ENCODE measurements around the gene HELQ. TPM values are rescaled to one million over a fixed set of nuclear protein-coding genes. Genes with fewer than 3 reads are reported as not detected.

Gene HELQ
- total and polyA plus RNA-seq, 9 of the 15 experiments (the other 6 are each of a cell fraction or from before 2014, with no cell fraction given) = 3.5 to 15.2 (median 11.9) TPM

DNA sequence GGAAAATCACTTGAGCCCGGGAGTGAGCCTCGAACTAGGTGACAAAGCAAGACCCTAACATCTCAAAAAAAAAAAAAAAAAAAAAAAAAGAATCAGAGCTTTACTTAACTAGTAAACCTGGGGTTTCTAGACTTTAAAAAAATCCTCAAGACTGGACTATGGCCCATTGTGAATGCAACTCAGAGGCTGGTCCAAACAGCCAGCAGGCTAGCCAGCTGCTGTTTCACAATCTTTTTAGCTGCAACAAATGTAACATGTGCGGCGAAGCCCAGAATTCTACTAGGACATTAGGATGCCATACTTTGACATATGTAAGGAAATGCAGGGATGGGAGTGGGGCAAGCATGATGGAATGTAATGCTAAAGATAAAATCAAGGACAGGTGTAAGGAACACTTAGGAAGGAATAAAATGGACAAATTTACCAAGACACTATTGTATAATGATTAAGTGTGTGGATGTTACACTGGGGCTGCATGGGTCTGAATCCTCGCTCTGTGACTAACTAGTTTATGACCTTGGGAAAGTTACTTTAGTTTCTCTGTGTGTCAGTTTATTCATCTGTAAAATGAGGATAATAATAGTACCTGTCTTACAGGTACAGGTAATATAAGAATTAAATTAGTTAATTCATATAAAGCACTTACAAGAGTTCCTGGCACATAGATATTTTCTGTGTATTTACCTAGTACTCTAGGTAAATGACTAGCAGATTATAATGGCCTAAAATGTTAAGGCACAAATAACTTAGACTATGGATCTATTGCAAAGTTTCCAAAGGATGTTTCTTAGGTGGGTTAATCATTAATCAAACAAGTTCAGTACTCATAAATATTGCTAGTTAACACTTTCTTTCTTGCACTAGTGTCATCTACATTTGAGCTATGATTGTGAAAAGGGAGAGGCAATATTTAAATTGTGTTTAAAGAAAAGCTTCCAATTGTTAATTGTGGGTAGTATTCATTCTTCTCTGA is 49.5 kb downstream of the HELQ start (continued):
- TF ChIP-seq, protein P1, sequence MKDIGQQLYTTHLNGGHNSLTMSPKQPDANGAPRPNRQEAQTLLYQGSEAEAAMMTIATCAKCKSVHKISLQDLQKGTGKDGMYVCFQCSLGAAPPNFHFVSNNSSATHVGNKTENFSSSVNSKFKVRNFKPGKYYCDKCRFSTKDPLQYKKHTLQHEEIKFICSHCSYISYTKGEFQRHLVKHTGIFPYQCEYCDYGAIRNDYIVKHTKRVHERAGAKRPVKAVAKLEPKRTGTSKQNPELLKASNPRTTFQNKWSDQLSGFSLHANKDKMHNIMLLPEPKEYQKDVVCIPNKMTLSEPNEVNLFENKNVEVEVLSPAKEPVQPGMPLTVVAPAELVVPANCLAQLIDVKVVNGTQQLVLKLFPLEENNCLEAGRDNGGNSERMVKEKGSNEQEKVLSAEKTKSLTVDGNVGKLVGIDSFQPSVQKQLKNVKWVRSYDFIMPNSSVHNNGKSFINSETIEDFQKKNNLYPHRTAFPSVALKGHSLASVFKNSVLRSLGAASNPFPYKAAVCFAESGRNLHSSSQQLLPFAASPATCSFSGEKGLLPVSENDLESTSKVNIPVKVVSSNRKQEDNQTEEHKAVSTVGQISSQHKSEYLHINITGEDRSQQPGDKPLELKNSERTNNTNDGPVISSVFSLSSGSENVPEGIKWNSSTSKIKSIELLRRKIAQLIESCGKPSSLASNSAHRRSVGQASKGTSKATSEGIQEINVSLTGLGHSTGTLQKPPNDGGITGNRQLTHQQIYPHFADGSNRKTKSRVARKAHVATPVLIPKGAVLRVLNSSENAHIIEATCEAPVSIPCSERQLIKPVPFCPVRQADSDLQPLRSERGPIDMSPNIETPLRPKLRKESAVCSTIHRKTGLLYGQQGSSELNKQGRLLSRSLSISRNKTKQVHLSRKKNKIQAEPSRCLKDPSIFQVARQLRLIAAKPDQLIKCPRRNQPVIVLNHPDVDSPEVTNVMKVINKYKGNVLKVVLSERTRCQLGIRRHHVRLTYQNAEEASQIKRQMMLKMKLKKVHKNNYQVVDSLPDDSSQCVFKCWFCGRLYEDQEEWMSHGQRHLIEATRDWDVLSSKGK (CRISPR knock-in tag; IDR thresholded peaks at IDR 0.05) = no peak
- TF ChIP-seq, protein P2, sequence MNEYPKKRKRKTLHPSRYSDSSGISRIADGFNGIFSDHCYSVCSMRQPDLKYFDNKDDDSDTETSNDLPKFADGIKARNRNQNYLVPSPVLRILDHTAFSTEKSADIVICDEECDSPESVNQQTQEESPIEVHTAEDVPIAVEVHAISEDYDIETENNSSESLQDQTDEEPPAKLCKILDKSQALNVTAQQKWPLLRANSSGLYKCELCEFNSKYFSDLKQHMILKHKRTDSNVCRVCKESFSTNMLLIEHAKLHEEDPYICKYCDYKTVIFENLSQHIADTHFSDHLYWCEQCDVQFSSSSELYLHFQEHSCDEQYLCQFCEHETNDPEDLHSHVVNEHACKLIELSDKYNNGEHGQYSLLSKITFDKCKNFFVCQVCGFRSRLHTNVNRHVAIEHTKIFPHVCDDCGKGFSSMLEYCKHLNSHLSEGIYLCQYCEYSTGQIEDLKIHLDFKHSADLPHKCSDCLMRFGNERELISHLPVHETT (CRISPR knock-in tag; conservative IDR thresholded peaks at IDR 0.05 in 1 of 2, IDR thresholded peaks at IDR 0.05 in 1 of 2) = no peak
- TF ChIP-seq PHF8 (IDR thresholded peaks at IDR 0.05; ENCODE audit: borderline replicate concordance, low read length) = no peak
- no peak for TF ChIP-seq RFX1 (IDR thresholded peaks at IDR 0.05)
- TF ChIP-seq, protein P3, sequence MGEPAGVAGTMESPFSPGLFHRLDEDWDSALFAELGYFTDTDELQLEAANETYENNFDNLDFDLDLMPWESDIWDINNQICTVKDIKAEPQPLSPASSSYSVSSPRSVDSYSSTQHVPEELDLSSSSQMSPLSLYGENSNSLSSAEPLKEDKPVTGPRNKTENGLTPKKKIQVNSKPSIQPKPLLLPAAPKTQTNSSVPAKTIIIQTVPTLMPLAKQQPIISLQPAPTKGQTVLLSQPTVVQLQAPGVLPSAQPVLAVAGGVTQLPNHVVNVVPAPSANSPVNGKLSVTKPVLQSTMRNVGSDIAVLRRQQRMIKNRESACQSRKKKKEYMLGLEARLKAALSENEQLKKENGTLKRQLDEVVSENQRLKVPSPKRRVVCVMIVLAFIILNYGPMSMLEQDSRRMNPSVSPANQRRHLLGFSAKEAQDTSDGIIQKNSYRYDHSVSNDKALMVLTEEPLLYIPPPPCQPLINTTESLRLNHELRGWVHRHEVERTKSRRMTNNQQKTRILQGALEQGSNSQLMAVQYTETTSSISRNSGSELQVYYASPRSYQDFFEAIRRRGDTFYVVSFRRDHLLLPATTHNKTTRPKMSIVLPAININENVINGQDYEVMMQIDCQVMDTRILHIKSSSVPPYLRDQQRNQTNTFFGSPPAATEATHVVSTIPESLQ (CRISPR knock-in tag; IDR thresholded peaks at IDR 0.05) = no peak
- TF ChIP-seq, protein P4, sequence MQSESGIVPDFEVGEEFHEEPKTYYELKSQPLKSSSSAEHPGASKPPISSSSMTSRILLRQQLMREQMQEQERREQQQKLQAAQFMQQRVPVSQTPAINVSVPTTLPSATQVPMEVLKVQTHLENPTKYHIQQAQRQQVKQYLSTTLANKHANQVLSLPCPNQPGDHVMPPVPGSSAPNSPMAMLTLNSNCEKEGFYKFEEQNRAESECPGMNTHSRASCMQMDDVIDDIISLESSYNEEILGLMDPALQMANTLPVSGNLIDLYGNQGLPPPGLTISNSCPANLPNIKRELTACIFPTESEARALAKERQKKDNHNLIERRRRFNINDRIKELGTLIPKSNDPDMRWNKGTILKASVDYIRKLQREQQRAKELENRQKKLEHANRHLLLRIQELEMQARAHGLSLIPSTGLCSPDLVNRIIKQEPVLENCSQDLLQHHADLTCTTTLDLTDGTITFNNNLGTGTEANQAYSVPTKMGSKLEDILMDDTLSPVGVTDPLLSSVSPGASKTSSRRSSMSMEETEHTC (IDR thresholded peaks at IDR 0.05) = no peak
- TF ChIP-seq TAF15 (IDR thresholded peaks at IDR 0.05; ENCODE audit: low read depth, low read length) = no peak
- no peak for TF ChIP-seq FOS (IDR thresholded peaks at IDR 0.05; ENCODE audit: extremely low read depth, insufficient read length)
- no peak for TF ChIP-seq HDAC6 (IDR thresholded peaks at IDR 0.05; ENCODE audit: low read depth, low read length)
- TF ChIP-seq GABPB2 (CRISPR knock-in tag; conservative IDR thresholded peaks at IDR 0.05) = no peak
- no peak for TF ChIP-seq SNRNP70 (optimal IDR thresholded peaks at IDR 0.05; ENCODE audit: low read depth, low read length)

Measured in K562 (cell line).